ENCODE measurements around the gene ANO8.
"Not testable (repeated sequence)": the region's sequence is repeated elsewhere in the genome, so short reads cannot be mapped to it uniquely, and the experiment has no call there.

Gene ANO8

DNA sequence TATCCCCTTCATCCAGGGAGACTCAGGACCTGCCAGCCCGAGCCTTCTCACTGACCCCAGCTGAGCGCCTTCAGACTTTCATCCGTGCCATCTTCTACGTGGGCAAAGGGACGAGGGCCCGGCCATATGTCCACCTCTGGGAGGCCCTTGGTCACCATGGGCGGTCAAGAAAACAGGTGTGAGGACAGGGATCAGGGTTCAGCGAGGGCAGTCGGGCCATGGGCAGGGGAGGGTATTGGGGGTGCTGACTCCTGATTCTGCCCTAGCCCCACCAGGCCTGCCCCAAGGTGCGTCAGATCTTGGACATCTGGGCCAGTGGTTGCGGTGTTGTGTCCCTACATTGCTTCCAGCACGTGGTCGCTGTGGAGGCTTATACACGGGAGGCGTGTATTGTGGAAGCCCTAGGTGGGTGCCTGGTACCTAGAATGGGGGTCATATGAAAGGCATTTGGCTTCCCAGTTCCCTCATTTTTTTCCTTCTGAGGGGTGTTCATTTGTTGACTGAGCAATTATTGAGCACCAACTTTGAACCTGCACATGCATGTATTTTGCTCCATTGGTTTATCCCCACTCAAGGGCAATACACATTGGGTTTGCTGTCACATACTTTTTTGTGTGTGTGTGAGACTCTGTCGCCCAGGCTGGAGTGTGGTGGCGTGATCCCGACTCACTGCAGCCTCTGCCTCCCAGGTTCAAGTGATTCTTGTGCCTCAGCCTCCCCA lies 49.1 kb downstream of the ANO8 start:
- no peak for DNase-seq

DNA sequence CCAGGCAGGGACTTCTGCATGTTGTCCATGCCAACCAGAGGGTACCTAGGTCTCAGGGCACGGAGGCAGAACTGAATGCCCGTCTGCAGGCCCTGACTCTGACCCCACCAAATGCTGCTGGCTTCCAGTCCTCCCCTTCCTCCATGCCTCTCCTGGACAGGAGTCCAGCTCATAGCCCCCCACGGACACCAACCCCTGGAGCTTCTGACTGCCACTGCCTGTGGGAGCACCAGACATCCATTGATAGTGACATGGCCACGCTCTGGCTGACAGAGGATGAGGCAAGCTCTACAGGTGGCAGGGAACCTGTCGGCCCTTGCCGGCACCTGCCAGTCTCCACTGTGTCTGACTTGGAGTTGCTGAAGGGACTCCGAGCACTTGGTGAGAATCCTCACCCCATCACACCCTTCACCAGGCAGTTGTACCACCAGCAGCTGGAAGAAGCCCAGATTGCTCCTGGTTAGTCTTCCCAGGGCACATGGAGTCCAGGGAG lies 51.1 kb downstream of the ANO8 start:
- DNase-seq: no peak

DNA sequence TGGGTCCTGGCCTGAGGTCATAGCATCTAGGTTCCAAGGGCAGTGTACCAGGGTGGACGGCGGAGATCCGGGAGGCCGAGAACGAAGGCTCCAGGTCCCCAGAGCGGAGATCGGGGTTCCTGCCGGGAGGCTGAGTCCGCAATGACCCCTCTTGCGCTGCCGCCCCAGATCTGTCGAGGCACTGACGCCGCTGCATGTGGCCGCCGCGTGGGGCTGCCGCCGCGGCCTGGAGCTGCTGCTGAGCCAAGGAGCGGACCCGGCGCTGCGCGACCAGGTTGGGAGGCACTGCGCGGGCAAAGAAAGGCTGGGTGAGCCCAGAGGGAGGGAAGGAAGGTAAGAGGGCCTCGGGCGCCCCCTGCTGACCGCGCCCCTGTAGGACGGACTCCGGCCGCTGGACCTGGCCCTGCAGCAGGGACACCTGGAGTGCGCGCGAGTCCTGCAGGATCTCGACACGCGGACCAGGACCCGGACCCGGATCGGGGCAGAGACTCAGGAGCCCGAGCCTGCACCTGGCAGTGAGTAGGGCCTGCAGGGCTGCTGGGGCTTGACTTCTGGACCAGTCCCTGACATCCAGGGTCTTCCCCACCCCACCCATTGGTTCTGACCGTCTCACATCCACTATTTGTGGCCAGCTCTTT lies 52.0 kb downstream of the ANO8 start:
- peak; percentile 94 for DNase-seq

DNA sequence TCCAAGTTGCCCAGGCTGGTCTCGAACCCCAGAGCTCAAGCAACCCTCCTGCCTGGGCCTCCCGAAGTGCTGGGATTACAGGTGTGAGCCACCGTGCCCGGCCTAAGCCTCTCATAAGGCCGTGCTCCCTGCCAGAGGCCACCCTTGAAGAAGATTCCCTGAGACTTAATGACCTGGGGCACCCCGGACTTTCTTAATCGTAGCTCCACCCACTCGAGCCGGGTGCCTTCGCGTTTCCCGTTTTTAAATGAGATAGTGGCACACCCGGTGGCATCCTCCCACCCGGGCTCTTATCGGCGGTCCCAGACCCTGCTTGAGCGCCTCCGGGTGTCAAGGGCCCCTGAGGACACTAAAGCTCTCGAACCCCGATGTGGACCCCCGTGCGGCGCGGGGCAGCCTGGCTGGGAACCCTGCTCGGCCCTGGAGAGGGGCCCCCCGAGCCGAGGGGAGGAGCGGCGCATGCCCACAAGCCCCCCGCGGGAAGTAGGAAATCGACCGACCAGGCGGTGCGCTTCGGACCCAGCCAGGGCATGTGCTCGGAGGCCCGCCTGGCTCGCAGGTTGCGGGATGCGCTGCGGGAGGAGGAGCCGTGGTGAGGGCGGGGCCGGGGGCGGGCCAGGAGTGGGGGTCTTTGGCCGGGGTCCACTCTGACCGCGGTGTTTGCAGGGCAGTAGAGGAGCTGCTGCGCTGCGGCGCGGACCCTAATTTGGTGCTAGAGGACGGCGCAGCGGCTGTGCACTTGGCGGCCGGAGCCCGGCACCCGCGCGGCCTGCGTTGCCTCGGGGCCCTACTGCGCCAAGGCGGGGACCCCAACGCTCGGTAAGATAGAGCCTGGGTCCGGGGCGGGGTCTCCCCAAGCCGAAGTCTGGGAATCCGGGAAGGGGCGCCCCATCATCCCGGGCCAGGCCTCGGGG lies 53.0 kb downstream of the ANO8 start, which contains the start of gene ANKLE1:
Gene ANKLE1, plus strand, starts transcription at position 511 of the 914 bp plus-strand sequence. Its CDS starts 20 bp downstream, at position 531.
- DNase-seq: peak; percentile 78

DNA sequence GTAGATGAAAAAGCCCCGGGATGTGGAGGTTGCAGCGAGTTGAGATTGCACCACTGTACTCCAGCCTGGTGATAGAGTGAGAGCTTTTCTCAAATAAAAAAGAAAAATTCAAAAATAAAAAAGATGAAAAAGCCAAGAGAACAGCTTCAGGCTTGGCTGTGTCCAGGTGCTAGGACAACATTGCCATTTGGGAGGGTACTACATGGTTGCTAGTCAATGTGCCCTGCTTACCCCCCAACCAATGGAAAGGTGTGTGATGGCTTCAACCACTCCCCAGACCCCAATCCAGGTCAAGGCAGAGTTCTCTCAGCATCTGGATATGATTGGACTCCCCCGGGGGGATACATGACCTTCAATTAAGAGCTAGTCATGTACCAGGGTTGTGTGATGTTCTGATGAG lies 55.2 kb downstream of the ANO8 start:
- DNase-seq: no peak

DNA sequence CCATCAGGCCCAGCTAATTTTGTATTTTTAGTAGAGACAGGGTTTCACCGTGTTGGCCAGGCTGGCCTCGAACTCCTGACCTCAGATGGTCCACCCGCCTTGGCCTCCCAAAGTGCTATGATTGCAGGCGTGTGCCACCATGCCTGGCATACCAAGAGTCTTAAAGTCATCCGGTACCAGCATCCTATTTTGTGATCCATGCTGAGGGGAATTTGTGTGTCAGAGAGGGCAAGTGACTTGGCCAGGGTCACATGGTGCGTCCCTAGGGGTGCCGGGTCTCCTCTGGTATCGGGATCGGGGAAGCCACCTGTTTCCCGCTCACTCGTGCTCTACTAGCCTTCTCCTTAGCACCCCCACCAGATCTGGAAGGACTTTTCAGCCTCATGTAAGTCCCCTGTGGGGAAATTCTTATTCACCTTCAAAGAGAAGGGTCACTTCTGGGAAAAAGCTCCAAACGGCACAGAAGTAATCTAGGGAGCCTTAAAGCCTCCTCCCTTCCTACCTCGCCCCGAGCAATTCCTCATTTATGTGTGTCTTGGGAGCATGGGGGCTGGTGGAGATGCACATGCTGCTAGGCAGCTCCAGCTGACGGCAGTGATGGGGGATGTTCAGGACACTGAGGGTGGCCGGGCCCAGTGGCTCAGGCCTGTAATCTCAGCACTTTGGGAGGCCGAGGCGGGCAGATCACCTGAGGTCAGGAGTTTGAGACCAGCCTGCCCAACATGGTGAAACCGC lies 59.0 kb downstream of the ANO8 start:
- no peak for DNase-seq

DNA sequence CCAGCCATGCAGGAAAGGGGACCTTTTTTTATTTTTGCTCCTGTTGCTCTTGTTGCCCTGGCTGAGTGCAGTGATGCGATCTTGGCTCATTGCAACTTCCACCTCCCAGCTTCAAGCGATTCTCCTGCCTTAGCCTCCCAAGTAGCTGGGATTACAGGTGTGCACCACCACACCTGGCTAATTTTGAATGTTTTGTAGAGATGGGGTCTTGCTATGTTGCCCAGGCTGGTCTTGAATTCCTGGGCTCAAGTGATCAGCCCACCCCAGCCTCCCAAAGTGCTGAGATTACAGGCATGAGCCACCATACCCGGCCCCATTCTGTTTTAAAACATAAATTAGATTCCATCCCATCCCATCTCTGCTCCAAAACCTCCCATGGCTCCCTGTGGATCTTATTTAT lies 59.8 kb downstream of the ANO8 start:
- DNase-seq: not testable (repeated sequence)
